IPS-NIHi7 (cell line): ENCODE data around the gene C1orf50.

Experiments
- DNase-seq: peaks from one replicate; pipeline ENCODE4 v3.0.0; 2012; ENCODE audit warnings: mixed read lengths; ENCODE audit errors: extremely low spot score

C1orf50 gene

GRCh38 chr1:42758641-42759040 lies 8.4 kb upstream of the C1orf50 start:
- DNase-seq, result no peak

DNA sequence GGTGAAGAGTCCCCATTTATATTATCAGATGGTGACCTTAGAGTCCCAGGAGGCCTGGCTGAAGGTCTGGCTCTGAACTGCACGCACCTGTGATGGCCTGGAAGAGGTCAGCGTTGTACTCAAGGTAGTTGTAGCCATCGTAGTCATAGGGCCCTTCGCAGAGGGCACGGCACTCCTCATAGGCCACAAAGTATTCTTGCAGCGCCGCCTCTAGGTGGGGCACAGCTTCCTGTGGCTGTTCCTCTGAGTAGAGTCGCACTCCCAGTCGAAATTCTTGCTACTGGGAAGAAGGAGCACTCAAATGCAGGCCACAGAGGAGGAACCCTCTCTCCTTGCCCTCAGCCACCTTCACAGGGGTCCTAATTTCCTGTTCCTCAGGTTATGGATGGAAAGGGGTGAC lies 7.9 kb upstream of the C1orf50 start:
- peak; percentile 39 for DNase-seq

DNA sequence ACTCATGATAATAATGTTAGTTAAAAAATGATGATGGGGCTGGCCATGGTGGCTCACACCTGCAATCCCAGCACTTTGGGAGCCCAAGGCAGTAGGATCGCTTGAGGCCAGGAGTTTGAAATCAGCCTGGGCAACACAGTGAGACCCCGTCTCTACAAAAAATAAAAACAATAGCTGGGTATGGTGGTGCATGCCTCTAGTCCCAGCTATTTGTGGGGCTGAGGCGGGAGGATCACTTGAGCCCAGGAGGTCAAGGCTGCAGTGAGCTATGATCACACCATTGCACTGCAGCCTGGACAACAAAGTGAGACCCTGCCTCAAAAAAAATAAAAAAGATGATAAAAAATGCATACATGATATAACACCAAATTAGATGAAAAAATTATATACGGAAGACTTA lies 5.5 kb upstream of the C1orf50 start:
- DNase-seq, result no peak

DNA sequence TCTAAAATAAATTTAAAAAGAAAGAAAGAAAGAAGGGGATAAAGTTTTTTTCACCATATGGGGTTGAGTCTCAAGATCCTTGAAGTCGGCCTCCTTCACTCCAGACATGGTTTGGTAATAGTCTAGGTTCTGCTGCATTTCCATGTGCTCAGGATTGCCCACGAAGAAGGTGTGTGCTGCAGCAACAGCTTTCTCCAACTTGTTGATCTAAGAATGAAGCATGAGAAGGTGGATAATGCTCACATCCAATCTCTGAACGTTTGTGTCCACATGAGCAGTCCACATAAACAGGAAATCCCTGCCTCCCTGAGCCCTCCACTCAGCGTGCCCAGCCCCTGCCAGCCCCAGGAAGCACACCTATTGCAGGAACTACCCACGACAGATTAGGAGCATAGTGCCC lies 4.8 kb upstream of the C1orf50 start:
- DNase-seq, result no peak

GRCh38 chr1:42765269-42765668 lies 1.8 kb upstream of the C1orf50 start:
- no peak for DNase-seq

GRCh38 chr1:42765832-42766740 lies 963 bp upstream of the C1orf50 start:
- peak; percentile 52 for DNase-seq

DNA sequence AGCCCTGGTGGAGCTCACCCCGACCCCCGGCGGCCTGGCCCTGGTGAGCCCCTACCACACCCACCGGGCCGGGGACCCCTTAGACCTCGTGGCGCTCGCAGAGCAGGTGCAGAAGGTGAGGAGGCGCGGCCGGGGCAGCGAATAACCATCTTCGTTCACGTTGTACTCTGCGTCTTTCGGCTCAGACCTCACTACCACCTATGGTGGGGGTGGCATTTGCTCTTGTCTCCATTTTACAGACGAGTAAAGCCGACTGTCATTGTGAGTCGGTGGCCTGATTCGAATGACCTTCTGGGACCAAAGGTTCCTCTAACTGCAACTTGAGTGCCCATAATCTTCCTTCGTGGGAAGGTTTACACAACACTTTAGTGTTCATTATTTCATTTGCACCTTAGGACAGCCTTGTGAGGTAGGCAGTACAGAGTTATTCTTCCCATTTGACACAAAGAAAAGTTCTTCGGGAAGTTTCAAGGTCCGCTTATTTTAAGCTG lies 506 bp downstream of the C1orf50 start:
- no peak for DNase-seq

- DNase-seq, result no peak
These were observed 1.1 kb downstream of the C1orf50 start for GRCh38 chr1:42768172-42768571.

GRCh38 chr1:42769811-42770210 lies 2.8 kb downstream of the C1orf50 start:
- no peak for DNase-seq

GRCh38 chr1:42773420-42773819 lies 6.4 kb downstream of the C1orf50 start:
- DNase-seq, result no peak

DNA sequence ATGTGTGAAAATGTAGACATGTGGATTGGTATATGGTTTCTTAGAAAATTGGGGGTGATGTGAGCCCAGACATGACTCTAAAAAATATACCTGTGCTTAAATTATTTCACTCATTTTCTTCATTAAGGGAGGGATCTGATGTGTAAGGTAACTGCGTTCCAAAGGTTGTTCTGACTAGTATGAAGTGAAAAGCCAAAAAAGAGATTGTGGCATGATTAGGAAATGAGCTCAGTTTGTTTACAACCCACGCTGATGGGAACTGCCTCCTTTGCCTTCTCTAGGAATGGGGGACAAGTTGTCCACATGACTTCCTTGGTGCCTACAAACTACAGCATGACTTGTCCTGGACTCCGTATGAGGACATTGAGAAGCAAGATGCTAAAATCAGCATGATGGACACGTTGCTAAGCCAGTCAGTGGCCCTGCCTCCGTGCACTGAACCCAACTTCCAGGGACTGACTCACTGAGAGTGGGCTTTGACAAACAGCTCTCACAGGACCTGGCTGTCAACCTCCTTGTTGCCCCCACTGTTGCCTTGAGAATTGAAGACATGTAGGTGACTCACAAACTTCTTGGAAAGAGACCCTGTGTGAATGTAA lies 8.0 kb downstream of the C1orf50 start:
- DNase-seq, result no peak

- DNase-seq, result no peak
These were observed 9.5 kb downstream of the C1orf50 start for GRCh38 chr1:42776502-42776901.

- DNase-seq, result peak; percentile 74
These were observed 10.8 kb downstream of the C1orf50 start for GRCh38 chr1:42777852-42778251.

DNA sequence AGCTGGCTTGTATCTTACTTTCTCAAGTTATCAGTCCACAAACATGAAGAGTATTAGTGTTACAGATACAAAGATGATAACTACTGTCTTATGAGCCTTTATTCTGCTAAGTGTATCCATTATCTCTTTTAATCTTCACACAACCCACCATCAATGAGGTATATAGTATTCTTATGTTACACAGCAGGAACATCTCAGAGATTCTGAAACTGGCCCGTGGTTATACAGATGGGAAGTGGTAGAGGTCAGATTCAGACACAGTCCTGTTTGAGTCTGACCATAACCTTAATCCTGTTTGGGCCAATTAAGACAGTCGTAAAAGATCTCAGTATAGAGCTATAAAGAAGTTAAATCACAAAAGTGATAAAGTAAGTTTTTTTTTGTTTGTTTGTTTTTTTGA lies 12.7 kb downstream of the C1orf50 start:
- no peak for DNase-seq

DNA sequence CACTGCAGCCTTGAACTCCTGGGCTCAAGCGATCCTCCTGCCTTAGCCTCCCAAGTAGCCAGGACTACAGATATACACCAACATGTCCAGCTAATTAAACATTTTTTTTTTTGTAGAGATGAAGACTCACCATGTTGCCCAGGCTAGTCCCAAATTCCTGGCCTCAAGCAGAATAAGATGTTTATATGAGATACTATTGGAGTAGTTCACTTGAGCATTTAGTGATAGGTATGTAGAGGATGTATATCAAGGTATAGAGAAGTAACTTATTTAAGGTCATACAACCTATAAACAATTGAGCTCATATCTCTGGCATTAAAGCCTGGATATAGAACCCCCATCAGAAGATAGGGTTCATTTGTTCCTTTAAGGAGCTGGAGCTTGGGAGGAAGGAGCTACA lies 13.1 kb downstream of the C1orf50 start:
- DNase-seq, result no peak

GRCh38 chr1:42783092-42783491 lies 16.0 kb downstream of the C1orf50 start:
- DNase-seq, result no peak

DNA sequence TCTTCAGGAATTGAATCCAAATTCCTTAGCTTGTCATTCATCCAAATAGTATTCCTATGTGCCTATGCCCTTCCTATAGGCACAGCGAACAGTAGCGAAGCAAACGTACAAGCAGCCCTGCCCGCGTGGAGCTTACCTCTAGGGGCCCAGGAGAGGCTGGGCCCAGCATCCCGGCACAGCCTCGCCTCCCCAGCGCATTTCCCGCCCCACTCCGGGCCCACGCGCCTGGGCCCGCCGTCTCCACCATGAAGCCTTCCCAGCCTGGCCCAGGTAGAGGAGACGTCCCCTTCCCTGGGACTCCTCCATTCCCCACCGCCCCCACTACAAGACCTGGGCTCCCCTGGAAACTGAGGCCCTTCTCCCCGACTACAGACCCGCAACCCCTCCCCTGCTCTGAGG lies 17.5 kb downstream of the C1orf50 start:
- no peak for DNase-seq

DNA sequence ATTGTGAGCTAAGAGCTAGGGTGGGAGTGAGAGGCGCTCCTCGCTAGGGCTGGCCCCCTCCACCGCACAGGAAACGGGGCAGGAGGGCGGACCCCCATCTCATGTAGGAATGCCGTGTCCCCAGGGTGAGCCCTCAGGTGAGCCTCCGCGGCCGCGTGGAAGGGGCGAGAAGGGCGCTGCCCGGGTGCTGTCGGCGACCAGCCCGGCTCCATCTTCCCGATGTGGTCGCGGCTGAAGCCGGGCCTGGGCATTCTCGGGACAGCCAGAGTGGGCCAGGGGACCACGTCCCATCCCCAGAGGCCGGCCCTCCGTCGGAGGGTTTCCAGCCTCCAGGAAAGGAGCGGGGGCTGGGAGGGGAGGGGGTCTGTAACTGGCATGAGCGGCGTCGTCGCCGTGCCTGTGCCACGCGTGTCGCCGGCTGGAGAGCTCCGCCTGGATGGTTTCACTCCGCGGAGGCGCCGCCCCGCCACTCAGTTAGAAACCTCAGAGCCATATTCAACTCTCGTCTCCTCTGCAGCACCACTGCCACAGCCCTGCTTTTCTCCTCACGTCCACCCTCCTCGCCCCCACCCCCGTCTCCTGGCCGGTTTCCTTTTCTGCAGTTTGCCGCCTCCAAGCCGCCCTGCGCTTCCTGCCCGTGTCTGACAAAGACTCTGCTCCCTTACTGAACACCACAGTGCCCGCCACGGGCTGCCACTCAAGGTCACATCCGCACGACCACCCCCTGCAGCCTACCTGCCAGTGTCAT lies 18.1 kb downstream of the C1orf50 start, which contains the start of gene TMEM269:
TMEM269 (plus strand) TSS at position 46 of the 748 bp plus-strand sequence. CDS start 4,903 bp downstream, outside the sequence.
- no peak for DNase-seq

GRCh38 chr1:42786097-42786496 lies 19.0 kb downstream of the C1orf50 start:
- no peak for DNase-seq

- DNase-seq, result no peak
These were observed 21.0 kb downstream of the C1orf50 start for GRCh38 chr1:42788021-42788420.

DNA sequence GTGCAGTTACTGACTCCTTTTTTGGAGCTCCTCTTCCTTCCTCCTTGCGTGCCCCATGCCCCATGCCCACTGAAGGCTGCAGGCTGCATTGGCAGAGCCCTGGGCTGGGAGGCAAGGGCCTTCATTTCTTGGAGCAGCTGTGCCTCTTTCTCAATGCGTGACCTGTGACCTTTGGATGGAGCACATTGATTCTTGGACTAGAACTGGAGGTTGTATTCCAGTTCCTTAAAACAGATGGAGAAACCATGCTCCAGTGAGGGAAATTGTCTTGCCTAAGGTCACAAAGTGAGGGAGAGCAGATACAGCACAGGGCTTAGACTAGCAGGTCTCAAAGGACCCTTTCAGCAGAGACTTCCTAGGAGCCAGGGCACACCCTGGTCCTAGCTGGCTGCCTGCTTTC lies 26.8 kb downstream of the C1orf50 start:
- DNase-seq, result no peak

DNA sequence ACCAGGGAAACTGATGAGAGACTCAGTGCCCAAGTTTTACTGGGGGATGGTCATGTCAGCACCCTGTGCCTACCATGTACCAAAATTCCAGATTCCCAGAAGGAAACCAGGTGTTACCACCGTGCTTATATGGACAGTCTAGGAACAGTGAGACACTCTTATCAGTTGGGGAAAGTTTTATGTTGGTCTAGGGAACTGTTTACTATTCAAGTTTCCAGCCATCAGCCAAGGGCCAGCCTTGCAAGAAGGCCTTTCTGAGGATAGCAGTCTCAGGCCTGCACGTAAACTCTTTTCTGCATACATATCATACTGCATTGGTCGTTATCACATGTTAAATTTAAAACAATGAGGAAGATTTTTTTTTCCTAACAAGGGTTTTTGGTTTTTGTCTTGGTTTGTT lies 30.4 kb downstream of the C1orf50 start:
- DNase-seq, result no peak
